Endothelial cell of hepatic sinusoid (primary cell): Measurements from ENCODE around the gene PRSS27.

Experiments
- in situ Hi-C: cut with HindIII; loops from 2 replicates; pipeline ENCODE4 v1.10.0; 2017; ENCODE audit warnings: low sequenced_read_pairs

Gene PRSS27

GRCh38 chr16:2699791-2700600, 20.0 kb downstream of the PRSS27 start:
- in situ Hi-C loops, result loop anchor here (25.0 kb wide), 1 partner anchor 438 kb away; the partner anchor contains the start of genes ECI1 and RNPS1

- in situ Hi-C loops, result loop anchor here (25.0 kb wide), 1 partner anchor 437 kb away; the partner anchor contains the start of genes ECI1 and RNPS1
Measured at GRCh38 chr16:2698965-2699750, 20.9 kb downstream of the PRSS27 start.

- in situ Hi-C loops, result loop anchor here (25.0 kb wide), 1 partner anchor 436 kb away; the partner anchor contains the start of genes ECI1 and RNPS1
Measured at GRCh38 chr16:2698103-2698870, 21.7 kb downstream of the PRSS27 start.

GRCh38 chr16:2697401-2697948, 22.5 kb downstream of the PRSS27 start:
- in situ Hi-C loops, result loop anchor here (25.0 kb wide), 1 partner anchor 435 kb away; the partner anchor contains the start of genes ECI1 and RNPS1

GRCh38 chr16:2696601-2697250, 23.3 kb downstream of the PRSS27 start:
- in situ Hi-C loops, result loop anchor here (25.0 kb wide), 1 partner anchor 434 kb away; the partner anchor contains the start of genes ECI1 and RNPS1

- in situ Hi-C loops, result loop anchor here (5.0 to 25.0 kb wide), 3 partner anchors 49 to 431 kb away; partner anchors contain the start of genes ECI1 and RNPS1
Measured at GRCh38 chr16:2692948-2693651, 26.9 kb downstream of the PRSS27 start.

GRCh38 chr16:2692251-2692947, 27.6 kb downstream of the PRSS27 start:
- in situ Hi-C loops, result loop anchor here (5.0 to 25.0 kb wide), 3 partner anchors 50 to 430 kb away; partner anchors contain the start of genes ECI1 and RNPS1

GRCh38 chr16:2691491-2692248, 28.4 kb downstream of the PRSS27 start:
- in situ Hi-C loops, result loop anchor here (5.0 to 25.0 kb wide), 3 partner anchors 51 to 429 kb away; partner anchors contain the start of genes ECI1 and RNPS1

- in situ Hi-C loops, result loop anchor here (5.0 to 25.0 kb wide), 3 partner anchors 51 to 429 kb away; partner anchors contain the start of genes ECI1 and RNPS1
Measured at GRCh38 chr16:2690852-2691251, 29.2 kb downstream of the PRSS27 start.

GRCh38 chr16:2689968-2690801, 29.8 kb downstream of the PRSS27 start:
- in situ Hi-C loops, result loop anchor here (5.0 to 25.0 kb wide), 3 partner anchors 52 to 428 kb away; partner anchors contain the start of genes ECI1 and RNPS1

GRCh38 chr16:2689422-2689821, 30.6 kb downstream of the PRSS27 start:
- in situ Hi-C loops, result loop anchor here (25.0 kb wide), 1 partner anchor 427 kb away; the partner anchor contains the start of genes ECI1 and RNPS1

GRCh38 chr16:2687531-2688308, 32.3 kb downstream of the PRSS27 start:
- in situ Hi-C loops, result loop anchor here (25.0 kb wide), 1 partner anchor 425 kb away; the partner anchor contains the start of genes ECI1 and RNPS1

GRCh38 chr16:2686912-2687507, 33.0 kb downstream of the PRSS27 start:
- in situ Hi-C loops, result loop anchor here (25.0 kb wide), 1 partner anchor 425 kb away; the partner anchor contains the start of genes ECI1 and RNPS1

- in situ Hi-C loops, result loop anchor here (25.0 kb wide), 1 partner anchor 424 kb away; the partner anchor contains the start of genes ECI1 and RNPS1
Measured at GRCh38 chr16:2686075-2686474, 33.9 kb downstream of the PRSS27 start.

- in situ Hi-C loops, result loop anchor here (25.0 kb wide), 1 partner anchor 421 kb away; the partner anchor contains the start of genes ECI1 and RNPS1
Measured at GRCh38 chr16:2683041-2683440, 37.0 kb downstream of the PRSS27 start.
